ENCODE data around the gene LRP1B.

DNA sequence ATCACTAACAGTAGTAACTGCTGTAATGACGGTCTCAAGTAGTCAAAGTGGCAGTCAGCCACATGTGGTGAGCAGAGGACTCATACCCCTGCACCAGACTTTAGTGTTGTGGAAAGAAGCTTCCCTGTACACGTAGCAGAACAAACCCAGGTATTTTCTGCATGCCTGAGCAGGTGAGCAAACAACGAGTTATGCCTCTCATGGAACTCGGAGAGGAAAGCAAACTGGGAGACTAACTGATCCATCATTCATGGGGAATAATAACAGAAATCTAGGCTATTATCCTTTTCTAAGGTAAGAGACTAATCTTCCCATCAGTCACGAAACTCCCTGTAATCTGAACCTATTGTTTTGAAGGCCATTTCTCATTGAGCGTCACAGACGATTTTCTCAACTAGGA is 1855.4 kb downstream of the LRP1B start:
- no peak for TF ChIP-seq REST (IDR thresholded peaks at IDR 0.05; ENCODE audit: insufficient read depth in 1 of 2, low read depth in 2 of 2, low read length in 2 of 2)
- no peak for TF ChIP-seq POLR2AphosphoS5 (IDR thresholded peaks at IDR 0.05; ENCODE audit: low read depth, low read length)
- no peak for TF ChIP-seq SIN3A (IDR thresholded peaks at IDR 0.05; ENCODE audit: borderline replicate concordance, insufficient read depth, low read length)

Measured in PFSK-1 (cell line).